ENCODE data around the gene EIF2B2.
A peak's percentile ranks its signal among the peaks of the same experiment; 100 is the strongest.

Gene EIF2B2

GRCh38 chr14:75002392-75003249 is at the start of gene EIF2B2:
TSS of gene EIF2B2 (plus strand) at chr14:75002921. CDS start at chr14:75002991, 70 bp downstream.
- peak; percentile 99 for DNase-seq (ENCODE audit: low spot score)

- DNase-seq (ENCODE audit: low spot score), result no peak
Observed at GRCh38 chr14:74953686-74954085, 49.0 kb upstream of the EIF2B2 start.

- no peak for DNase-seq (ENCODE audit: low spot score)
Observed at GRCh38 chr14:74954232-74954946, 48.3 kb upstream of the EIF2B2 start.

- DNase-seq (ENCODE audit: low spot score), result no peak
Observed at GRCh38 chr14:74954947-74955228, 47.8 kb upstream of the EIF2B2 start.

GRCh38 chr14:74955229-74956026 is 47.3 kb upstream of the EIF2B2 start, which contains the start of gene PGF:
TSS of gene PGF (minus strand) at chr14:74955597. CDS start at chr14:74955242, 355 bp downstream.
- DNase-seq (ENCODE audit: low spot score), result peak; percentile 13

- DNase-seq (ENCODE audit: low spot score), result no peak
Observed at GRCh38 chr14:74956027-74956279, 46.8 kb upstream of the EIF2B2 start.

- no peak for DNase-seq (ENCODE audit: low spot score)
Observed at GRCh38 chr14:74956280-74957072, 46.2 kb upstream of the EIF2B2 start.

GRCh38 chr14:74959596-74960180 is 43.0 kb upstream of the EIF2B2 start:
- no peak for DNase-seq (ENCODE audit: low spot score)

GRCh38 chr14:74960736-74961135 is 42.0 kb upstream of the EIF2B2 start:
- DNase-seq (ENCODE audit: low spot score), result no peak

- no peak for DNase-seq (ENCODE audit: low spot score)
Observed at GRCh38 chr14:74961238-74961911, 41.3 kb upstream of the EIF2B2 start.

GRCh38 chr14:74962046-74962445 is 40.7 kb upstream of the EIF2B2 start:
- DNase-seq (ENCODE audit: low spot score), result no peak

- no peak for DNase-seq (ENCODE audit: low spot score)
Observed at GRCh38 chr14:74962493-74962892, 40.2 kb upstream of the EIF2B2 start.

GRCh38 chr14:74963178-74963704 is 39.5 kb upstream of the EIF2B2 start:
- no peak for DNase-seq (ENCODE audit: low spot score)

GRCh38 chr14:74963705-74964271 is 38.9 kb upstream of the EIF2B2 start:
- DNase-seq (ENCODE audit: low spot score), result no peak

- no peak for DNase-seq (ENCODE audit: low spot score)
Observed at GRCh38 chr14:74964787-74965485, 37.8 kb upstream of the EIF2B2 start.

GRCh38 chr14:74965486-74966153 is 37.1 kb upstream of the EIF2B2 start:
- DNase-seq (ENCODE audit: low spot score), result no peak

- no peak for DNase-seq (ENCODE audit: low spot score)
Observed at GRCh38 chr14:74968811-74969210, 33.9 kb upstream of the EIF2B2 start.

GRCh38 chr14:74973003-74973653 is 29.6 kb upstream of the EIF2B2 start:
- DNase-seq (ENCODE audit: low spot score), result peak; percentile 19

- DNase-seq (ENCODE audit: low spot score), result no peak
Observed at GRCh38 chr14:74973905-74974363, 28.8 kb upstream of the EIF2B2 start.

Data from activated CD4-positive, alpha-beta T cell treated with anti-CD3 and anti-CD28 coated beads, Interleukin-2, Interleukin-4, amounts not matched to agents 100 ng/mL and 50 ng/mL, durations not matched to agents 16 hours and 8 hours (primary cell).